Naive B cell (primary cell): ENCODE measurements around the gene FERMT3. TPM values are rescaled to one million over a fixed set of nuclear protein-coding genes. Genes with fewer than 3 reads are reported as not detected.
"Not testable (repeated sequence)": the region's sequence is repeated elsewhere in the genome, so short reads cannot be mapped to it uniquely, and the experiment has no call there.

Experiments used
- ATAC-seq, 2 donors: fragments of 150-1000 bp; cut with Tn5 transposase; 2 replicates each; pipeline ENCODE4 v1.10.0; 2021; ENCODE audit warnings: low read depth in 2 of 2, mild to moderate bottlenecking in 2 of 2, moderate library complexity in 2 of 2
- DNase-seq: peaks from one replicate; pipeline ENCODE4 v3.0.0; 2022
- H3K27ac Mint-ChIP-seq, 6 donors: one replicate each; pipeline ENCODE4 v1.8.0; 2020 to 2022; ENCODE audit warnings: mild to moderate bottlenecking in 6 of 6, mixed read lengths in 6 of 6, moderate library complexity in 5 of 6, inconsistent platforms in 2 of 6
- H3K27me3 Mint-ChIP-seq, 3 donors: one replicate each; pipeline ENCODE4 v1.8.0; 2021 to 2022; ENCODE audit warnings: mixed read lengths in 3 of 3, mild to moderate bottlenecking in 1 of 3
- H3K36me3 Mint-ChIP-seq, 2 donors: one replicate each; pipeline ENCODE4 v1.8.0; 2020 to 2022; ENCODE audit warnings: mixed read lengths in 2 of 2, inconsistent platforms in 1 of 2, mild to moderate bottlenecking in 1 of 2
- H3K4me1 Mint-ChIP-seq, 3 donors: one replicate each; pipeline ENCODE4 v1.8.0; 2020 to 2022; ENCODE audit warnings: mixed read lengths in 3 of 3, inconsistent platforms in 1 of 3, mild to moderate bottlenecking in 1 of 3, moderate library complexity in 1 of 3
- H3K4me3 Mint-ChIP-seq, 8 donors: one replicate each; pipeline ENCODE4 v1.8.0; 2020 to 2022; ENCODE audit warnings: mild to moderate bottlenecking in 8 of 8, mixed read lengths in 8 of 8, moderate library complexity in 8 of 8, inconsistent platforms in 2 of 8
- H3K9me3 Mint-ChIP-seq, 7 donors: one replicate each; pipeline ENCODE4 v1.8.0; 2020 to 2022; ENCODE audit warnings: mixed read lengths in 7 of 7, mild to moderate bottlenecking in 5 of 7, inconsistent platforms in 2 of 7, moderate library complexity in 1 of 7
- polyA plus RNA-seq, 6 donors: library from polyadenylated mRNA; unstranded; fragments of 300-500 nt; fragmentation: Illumina TruSeq; gene quantifications; one replicate each; pipeline ENCODE4 v1.2.3, GENCODE V29; 2021; ENCODE audit warnings: low read depth in 6 of 6

FERMT3 gene
- 100 to 1,000 TPM in 5 of 6 donors, 10 to 100 TPM in 1; 98.6 to 148 (median 118) TPM for polyA plus RNA-seq

- peak; percentile 54 to 63 for ATAC-seq
- Mint-ChIP-seq H3K27ac (peak within 1 kb of the TSS; percentile 89 to 96 (median 92)), H3K4me1 (peaks cover 32 to 66% (median 63%) of the 10 kb centered on the region in 3 donors), H3K4me3 (peak within 1 kb of the TSS; percentile 90 to 96 (median 93)), H3K36me3 (peaks cover 14 to 16% of the 10 kb centered on the region in 2 donors), H3K27me3 (no peaks in the 10 kb centered on the region), H3K9me3 (no peaks in the 10 kb centered on the region)
- DNase-seq = peak; percentile 72
Measured at GRCh38 chr11:64206457-64207255, at the start of gene FERMT3. TSS of gene FERMT3 (plus strand) at chr11:64206721. CDS start at chr11:64207365, 644 bp downstream.

- H3K9me3 Mint-ChIP-seq = no peaks in the 10 kb centered on the region
- H3K27me3 Mint-ChIP-seq = peaks cover 0 to 13% (median 9%) of the 10 kb centered on the region in 3 donors
- no peaks in the 10 kb centered on the region for H3K36me3 Mint-ChIP-seq
- H3K4me3 Mint-ChIP-seq = no peak overlapping the region
- DNase-seq (no peak), ATAC-seq (no peak)
- H3K4me1 Mint-ChIP-seq = peaks cover 5 to 9% (median 6%) of the 10 kb centered on the region in 3 donors
- H3K27ac Mint-ChIP-seq = no peak overlapping the region
Measured at GRCh38 chr11:64157631-64158394, 48.7 kb upstream of the FERMT3 start.

GRCh38 chr11:64161037-64161436, 45.5 kb upstream of the FERMT3 start:
- no peaks in the 10 kb centered on the region for H3K36me3 Mint-ChIP-seq
- peaks cover 6 to 11% (median 7%) of the 10 kb centered on the region in 3 donors for H3K4me1 Mint-ChIP-seq
- H3K27me3 Mint-ChIP-seq = no peaks in the 10 kb centered on the region
- H3K4me3 Mint-ChIP-seq = no peak overlapping the region
- ATAC-seq (no peak), DNase-seq (no peak)
- H3K9me3 Mint-ChIP-seq = no peaks in the 10 kb centered on the region
- no peak overlapping the region for H3K27ac Mint-ChIP-seq

GRCh38 chr11:64162769-64163168, 43.8 kb upstream of the FERMT3 start:
- not testable (repeated sequence) for H3K4me3 Mint-ChIP-seq, DNase-seq, ATAC-seq, H3K27ac Mint-ChIP-seq, H3K27me3 Mint-ChIP-seq, H3K36me3 Mint-ChIP-seq, H3K9me3 Mint-ChIP-seq
- H3K4me1 Mint-ChIP-seq = peaks cover 9 to 19% (median 11%) of the 10 kb centered on the region in 3 donors

GRCh38 chr11:64163951-64164350, 42.6 kb upstream of the FERMT3 start:
- no peaks in the 10 kb centered on the region for H3K36me3 Mint-ChIP-seq
- ATAC-seq = no peak
- peak overlapping the region in 1 of 6 donors; percentile 85 for H3K27ac Mint-ChIP-seq

GRCh38 chr11:64164392-64165312, 41.9 kb upstream of the FERMT3 start:
- no peak for DNase-seq
- peaks cover 11 to 19% (median 13%) of the 10 kb centered on the region in 3 donors for H3K4me1 Mint-ChIP-seq
- no peaks in the 10 kb centered on the region for H3K9me3 Mint-ChIP-seq
- H3K27me3 Mint-ChIP-seq = no peaks in the 10 kb centered on the region
- H3K4me3 Mint-ChIP-seq = peak overlapping the region; percentile 82 to 93 (median 87)
- peak overlapping the region in 5 of 6 donors; percentile 56 to 89 (median 79) for H3K27ac Mint-ChIP-seq
- peak; percentile 37 to 55 for ATAC-seq
- no peaks in the 10 kb centered on the region for H3K36me3 Mint-ChIP-seq

More at GRCh38 chr11:64163951-64164350, 42.6 kb upstream of the FERMT3 start:
- peaks cover 11 to 19% (median 13%) of the 10 kb centered on the region in 3 donors for H3K4me1 Mint-ChIP-seq
- DNase-seq = no peak
- H3K9me3 Mint-ChIP-seq = no peaks in the 10 kb centered on the region
- H3K4me3 Mint-ChIP-seq = peak overlapping the region in 6 of 8 donors; percentile 21 to 93 (median 63)
- no peaks in the 10 kb centered on the region for H3K27me3 Mint-ChIP-seq

- Mint-ChIP-seq H3K4me1 (peaks cover 11 to 19% (median 13%) of the 10 kb centered on the region in 3 donors), H3K27ac (peak overlapping the region in 1 of 6 donors; percentile 66), H3K9me3 (no peaks in the 10 kb centered on the region), H3K36me3 (no peaks in the 10 kb centered on the region), H3K27me3 (no peaks in the 10 kb centered on the region), H3K4me3 (peak overlapping the region in 5 of 8 donors; percentile 84 to 93 (median 88))
- DNase-seq (no peak), ATAC-seq (peak in 1 of 2 donors; percentile 31)
Measured at GRCh38 chr11:64165481-64165841, 41.1 kb upstream of the FERMT3 start.

- H3K4me3 Mint-ChIP-seq = peak within 1 kb of the TSS; percentile 84 to 96 (median 91)
- H3K27me3 Mint-ChIP-seq = no peaks in the 10 kb centered on the region
- no peaks in the 10 kb centered on the region for H3K36me3 Mint-ChIP-seq
- H3K9me3 Mint-ChIP-seq = no peaks in the 10 kb centered on the region
- peak within 1 kb of the TSS; percentile 41 to 89 (median 72) for H3K27ac Mint-ChIP-seq
- H3K4me1 Mint-ChIP-seq = peaks cover 11 to 19% (median 13%) of the 10 kb centered on the region in 3 donors
- ATAC-seq = peak; percentile 86
- peak; percentile 57 for DNase-seq
Measured at GRCh38 chr11:64165842-64166635, 40.5 kb upstream of the FERMT3 start, which contains the start of gene MACROD1. TSS of gene MACROD1 (minus strand) at chr11:64166113. CDS start at chr11:64165994, 119 bp downstream.

- peaks cover 4 to 10% (median 7%) of the 10 kb centered on the region in 3 donors for H3K4me1 Mint-ChIP-seq
- no peaks in the 10 kb centered on the region for H3K27me3 Mint-ChIP-seq
- H3K27ac Mint-ChIP-seq = no peak overlapping the region
- no peaks in the 10 kb centered on the region for H3K9me3 Mint-ChIP-seq
- ATAC-seq = no peak
- H3K36me3 Mint-ChIP-seq = no peaks in the 10 kb centered on the region
- DNase-seq = no peak
- no peak overlapping the region for H3K4me3 Mint-ChIP-seq
Measured at GRCh38 chr11:64170419-64170818, 36.1 kb upstream of the FERMT3 start.

- ATAC-seq = no peak
- no peak for DNase-seq
- Mint-ChIP-seq H3K27ac (no peak overlapping the region), H3K4me1 (peaks cover 6 to 16% (median 9%) of the 10 kb centered on the region in 3 donors), H3K27me3 (no peaks in the 10 kb centered on the region), H3K4me3 (peak overlapping the region in 1 of 8 donors; percentile 29), H3K9me3 (no peaks in the 10 kb centered on the region), H3K36me3 (no peaks in the 10 kb centered on the region)
Measured at GRCh38 chr11:64173616-64174355, 32.7 kb upstream of the FERMT3 start.

- Mint-ChIP-seq H3K4me1 (peaks cover 9 to 26% (median 15%) of the 10 kb centered on the region in 3 donors), H3K4me3 (no peak overlapping the region), H3K9me3 (no peaks in the 10 kb centered on the region), H3K27ac (no peak overlapping the region), H3K27me3 (no peaks in the 10 kb centered on the region), H3K36me3 (no peaks in the 10 kb centered on the region)
- DNase-seq (no peak), ATAC-seq (no peak)
Measured at GRCh38 chr11:64176751-64177150, 29.8 kb upstream of the FERMT3 start.
